Measurements from ENCODE around the gene PCNX2.
A peak's percentile ranks its signal among the peaks of the same experiment; 100 is the strongest.
"Not testable (repeated sequence)": the region's sequence is repeated elsewhere in the genome, so short reads cannot be mapped to it uniquely, and the experiment has no call there.

The PCNX2 gene

DNA sequence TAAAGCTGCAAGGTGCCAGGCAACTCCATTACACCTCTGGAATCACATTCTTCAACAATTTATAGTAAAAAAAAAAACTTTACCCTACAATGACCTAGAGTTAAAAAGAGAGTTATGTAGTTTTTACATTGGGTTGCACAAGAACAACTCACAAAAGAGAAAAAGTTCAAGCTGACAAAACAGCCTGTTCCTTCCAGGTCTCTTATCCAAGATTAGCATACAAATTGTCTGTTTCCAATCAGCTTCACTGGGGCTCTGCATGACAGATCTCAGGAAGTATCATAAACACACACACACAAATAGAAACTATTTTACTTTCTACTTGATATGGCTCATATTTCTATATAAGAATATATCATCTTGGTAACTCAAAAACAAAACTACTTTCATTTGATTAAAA, 154.6 kb downstream of the PCNX2 start:
- no peak for DNase-seq

DNA sequence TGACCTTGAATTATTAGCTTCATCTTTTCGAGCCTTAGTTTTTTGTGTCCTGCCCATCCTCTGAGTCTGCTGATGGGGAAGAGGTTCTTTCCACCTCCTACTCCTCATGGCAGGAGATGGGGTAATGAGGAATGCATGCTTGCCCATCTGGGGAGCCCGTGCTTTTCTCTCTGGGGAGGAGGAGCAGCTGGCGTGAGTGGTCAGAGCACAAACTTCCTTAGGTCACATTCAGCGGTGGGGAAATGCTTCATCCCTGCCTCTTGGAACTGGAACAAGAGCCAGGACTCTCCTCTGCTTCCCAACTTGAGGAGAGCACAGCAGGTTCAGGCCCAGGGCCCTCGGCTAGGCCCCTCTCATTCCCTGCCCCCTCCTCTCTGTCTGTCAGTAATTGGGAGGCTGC, 155.0 kb downstream of the PCNX2 start:
- DNase-seq: no peak

DNA sequence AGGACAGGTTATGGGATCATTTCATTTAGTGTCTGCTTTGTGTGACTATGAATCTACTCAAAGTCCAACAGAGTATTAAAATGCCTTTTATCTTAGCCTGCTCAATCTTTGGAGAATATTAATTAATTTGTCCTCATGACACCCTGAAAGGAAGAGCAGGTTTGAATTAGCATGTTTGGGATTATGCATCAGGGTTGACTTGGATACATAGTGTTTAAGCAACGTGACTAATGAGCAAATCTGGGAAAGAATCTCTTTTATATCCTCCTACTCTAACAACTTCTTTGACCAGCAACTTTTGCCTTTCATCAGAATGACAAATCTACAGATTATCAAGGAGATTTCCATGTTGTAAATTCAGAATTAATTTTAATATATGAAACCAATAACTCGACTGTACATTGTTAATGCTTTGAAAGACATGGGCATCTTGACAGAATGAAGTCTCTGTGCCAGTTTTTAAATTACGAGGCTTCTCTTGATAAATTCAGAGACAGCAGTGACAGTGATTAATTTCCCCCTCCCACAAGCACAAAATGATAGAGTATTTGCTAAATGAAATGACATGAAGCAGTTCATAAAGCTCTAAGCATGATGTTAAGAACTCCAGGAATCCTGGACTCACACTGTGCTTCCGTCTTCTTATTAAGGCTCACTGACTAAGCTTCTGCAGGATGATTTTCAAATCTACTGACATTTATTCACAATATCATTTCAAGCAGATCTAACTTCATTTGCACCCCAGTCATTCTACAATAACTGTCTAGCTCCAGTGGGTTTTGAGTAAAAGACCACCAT, 156.5 kb downstream of the PCNX2 start:
- DNase-seq: peak; percentile 6

DNA sequence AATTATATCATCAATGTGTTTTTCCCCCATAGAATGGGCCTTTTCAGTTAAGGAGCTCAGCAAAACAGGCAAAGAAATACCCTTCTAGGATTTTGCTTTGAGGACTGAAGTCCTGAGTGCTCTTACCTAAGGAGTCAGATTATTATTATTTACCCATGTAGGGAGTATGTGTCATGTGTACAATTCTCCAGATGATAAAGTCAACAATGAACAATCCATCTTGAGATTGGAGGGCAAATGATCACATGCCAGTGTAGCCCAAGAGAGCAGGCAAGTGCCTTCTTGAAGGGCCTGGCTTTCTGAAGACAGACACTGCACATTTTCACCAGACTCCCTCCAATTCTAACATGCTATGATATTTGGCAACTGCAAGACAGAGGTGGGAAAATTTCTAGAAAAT, 159.7 kb downstream of the PCNX2 start:
- no peak for DNase-seq

DNA sequence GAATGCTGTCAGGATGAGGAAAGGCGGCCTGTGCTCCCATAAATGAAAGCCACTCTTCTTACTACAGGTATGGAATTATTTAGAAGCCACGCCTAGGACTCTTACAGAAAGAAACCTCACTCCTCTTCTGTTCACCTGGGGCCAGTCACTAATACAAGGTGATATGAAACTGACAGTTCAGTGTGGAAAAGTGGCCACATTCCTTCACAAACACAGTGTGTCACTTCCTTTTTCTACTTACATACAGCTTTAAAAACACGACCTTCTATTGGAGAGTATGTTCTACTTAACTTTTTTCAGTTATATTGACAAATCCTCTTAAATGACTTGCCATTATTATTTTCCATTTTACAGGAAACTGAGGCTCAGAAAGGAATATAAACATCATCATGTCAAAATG, 163.1 kb downstream of the PCNX2 start:
- DNase-seq: no peak

DNA sequence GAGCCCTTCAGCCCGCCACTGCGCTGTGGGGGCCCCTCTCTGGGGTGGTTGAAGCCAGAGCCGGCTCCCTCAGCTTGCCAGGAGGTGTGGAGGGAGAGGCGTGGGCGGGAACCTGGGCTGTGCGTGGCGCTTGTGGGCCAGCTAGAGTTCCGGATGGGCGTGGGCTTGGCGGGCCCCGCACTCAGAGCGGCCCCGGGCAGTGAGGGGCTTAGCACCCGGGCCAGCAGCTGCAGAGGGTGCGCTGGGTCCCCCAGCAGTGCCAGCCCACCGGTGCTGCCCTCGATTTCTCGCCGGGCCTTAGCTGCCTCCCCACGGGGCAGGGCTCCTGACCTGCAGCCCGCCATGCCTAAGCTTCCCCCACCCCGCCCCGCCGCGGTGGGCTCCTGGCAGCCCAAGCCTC, 166.5 kb downstream of the PCNX2 start:
- DNase-seq: not testable (repeated sequence)

DNA sequence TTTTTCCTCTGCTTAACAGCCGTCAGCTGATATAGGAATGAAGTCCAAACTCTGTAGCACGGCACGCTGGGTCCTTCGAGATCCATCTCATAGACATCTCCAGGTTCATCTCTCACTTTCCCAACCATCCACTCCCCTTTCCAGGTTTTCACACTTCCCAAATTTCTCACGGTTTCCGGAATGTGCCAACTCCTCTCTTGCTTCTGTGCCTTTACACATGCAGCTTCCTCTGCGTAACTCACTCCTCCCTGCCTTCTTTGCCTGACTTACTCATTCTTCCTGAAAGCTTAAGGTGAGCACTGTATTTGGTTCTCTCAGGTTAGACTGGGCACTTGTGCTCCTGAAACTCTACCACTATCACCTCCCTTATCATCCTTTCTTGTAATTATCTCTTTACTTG, 168.4 kb downstream of the PCNX2 start:
- DNase-seq: no peak

DNA sequence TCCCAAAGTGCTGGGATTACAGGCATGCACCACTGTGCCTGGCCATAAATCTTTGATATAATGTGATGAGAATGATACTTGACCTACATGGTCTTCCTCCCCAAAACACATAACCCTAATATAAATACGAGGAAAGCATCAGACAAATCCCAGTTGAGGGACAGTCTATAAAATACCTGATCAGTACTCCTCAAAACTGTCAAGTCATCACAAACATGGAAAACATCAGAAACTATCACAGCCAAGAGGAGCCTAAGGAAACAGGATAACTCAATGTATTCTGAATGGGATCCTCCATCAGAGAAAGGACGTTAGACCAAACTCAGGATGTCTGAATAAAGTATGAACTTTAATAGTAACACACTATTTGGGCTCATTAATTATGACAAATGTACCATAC, 172.7 kb downstream of the PCNX2 start:
- no peak for DNase-seq

DNA sequence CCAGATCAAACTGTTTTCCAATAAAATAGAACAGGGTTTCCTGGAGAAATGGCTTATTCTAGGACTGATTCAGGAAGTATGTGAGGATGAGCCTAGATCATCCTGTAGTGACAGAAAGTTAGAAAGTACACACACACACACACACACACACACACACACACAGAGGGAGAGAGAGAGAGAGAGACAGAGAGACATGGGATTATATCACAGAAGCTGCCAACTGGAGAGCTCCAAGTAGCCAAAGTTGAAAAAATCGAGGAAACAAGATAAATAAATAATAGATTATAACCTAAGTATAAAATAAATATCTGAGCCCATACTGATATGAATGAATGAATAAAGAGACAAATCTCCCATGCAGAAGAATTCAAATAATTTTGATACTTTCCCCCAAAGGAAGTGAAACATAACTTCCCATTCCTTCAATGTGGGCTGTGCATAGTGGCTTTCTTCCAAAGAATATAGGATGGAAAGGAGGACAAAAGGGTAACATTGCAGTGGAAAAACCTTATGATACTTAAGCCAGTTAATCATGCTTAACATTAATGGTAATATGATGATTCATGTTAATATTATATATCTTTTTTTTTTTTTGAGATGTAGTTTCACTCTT, 173.5 kb downstream of the PCNX2 start:
- DNase-seq: peak; percentile 87

DNA sequence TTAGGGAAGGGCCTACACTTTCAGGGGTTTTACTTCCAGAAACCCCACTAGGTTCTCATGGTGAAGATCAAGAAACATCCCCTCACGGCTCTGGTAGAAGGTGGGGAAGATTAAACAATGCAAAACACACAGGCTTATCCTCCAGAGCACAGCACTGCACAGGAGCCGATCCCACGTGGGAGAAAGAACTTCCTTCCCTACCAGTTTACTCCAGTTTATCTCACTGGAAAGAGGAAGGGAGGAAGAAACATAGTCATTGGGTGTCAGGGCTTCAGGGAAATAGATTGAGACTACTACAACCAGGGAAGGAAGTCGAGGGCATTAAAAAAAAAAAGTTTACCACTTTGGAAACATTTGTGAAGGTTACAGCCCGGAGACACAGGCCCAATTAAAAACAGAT, 180.7 kb downstream of the PCNX2 start:
- DNase-seq: no peak

DNA sequence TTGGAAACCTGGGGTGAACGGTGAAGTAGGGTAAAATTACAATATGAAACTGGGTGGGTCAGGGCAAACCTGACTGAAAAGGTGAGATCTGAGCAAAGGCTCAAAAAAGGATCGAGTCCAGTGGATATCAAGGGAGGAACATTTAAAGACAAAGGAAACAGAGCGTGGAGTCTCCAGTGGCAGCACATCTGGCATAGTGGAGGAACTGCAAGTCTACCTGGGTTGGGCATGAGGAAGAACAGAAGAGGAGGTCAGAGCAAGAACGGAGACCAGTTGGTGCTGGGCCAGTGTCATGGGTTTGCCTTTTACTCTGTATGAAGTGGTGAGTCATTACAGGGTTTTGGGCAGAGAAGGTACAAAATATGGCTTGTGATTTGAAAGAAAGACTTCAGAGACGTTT, 181.4 kb downstream of the PCNX2 start:
- DNase-seq: no peak

DNA sequence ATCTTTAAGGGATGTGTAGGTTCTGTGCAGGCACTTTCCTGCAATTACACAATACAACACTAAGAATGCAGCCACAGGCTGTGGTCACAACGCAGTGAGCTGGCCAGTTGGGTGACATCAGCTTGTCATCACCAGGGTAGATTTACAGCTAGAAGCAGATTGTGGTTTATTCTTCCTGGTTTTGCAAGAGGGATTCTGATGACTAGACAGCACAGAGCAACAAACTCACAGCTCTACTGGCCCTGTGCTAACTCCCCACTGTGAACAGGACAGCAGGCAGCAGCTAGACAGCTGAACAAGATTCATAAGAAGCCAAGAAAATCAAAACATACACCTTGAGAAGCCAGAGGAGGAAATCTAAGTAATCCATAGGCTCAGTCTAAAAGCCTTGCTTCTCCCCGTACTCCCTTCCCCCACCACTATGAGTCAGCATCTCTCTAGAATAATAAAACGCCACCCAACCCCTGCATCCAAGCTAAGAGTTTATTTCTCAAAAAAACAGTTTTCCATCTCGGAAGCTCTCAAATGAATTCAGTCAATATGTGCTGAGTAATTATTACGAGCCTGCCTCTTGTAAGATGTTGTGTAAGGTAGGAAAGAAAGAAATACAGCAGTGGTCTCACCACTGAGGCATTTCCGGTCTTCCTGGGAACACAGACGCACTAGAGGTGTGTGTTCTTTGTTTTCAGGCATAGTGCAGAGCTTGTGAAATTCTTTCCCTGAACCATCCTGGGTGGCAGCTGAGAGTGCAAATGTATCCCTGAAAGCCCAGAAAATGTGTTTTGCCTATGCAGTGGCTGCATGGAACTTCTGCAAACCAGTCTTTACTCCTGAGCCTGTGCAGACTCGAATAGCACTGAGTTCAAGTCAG, 182.3 kb downstream of the PCNX2 start:
- peak; percentile 100 for DNase-seq

DNA sequence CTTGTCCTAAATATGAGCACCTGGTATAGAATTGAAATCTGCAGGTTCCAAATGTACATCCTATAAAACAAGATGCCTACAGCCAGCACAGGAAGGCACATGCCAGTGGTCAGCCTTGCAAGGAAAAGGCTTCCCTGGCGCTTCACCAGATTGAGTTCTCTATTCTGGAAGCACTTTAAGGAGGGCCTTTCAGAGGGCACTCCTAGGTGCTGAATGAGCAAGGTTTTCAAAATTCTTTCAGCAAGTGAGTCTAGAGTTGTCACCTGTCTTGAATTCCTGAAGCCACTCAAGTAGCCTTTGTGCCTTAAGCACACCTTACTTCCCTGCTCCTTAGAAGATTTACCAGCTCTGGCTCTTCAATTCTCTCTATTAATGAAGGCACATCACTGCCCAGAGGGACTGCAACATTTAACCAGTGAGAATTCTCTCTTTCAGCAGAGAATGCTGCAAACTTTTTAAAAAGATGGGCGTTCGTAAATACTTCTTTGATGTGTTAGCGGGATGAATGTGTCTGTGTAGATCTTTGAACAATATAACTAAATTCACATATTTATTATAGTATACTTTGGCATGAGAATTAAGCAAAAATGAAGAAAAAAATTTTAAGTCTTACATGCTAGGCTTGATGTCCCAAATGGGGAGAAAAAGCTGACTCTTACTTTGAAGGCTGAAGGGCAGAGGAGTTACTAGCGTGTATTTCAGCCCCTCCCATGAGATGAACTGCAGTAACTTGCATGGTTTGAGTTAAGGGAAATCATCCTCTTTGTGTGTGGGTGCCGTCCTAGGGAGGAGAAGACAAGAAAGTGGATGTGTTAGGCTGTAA, 183.1 kb downstream of the PCNX2 start:
- DNase-seq: no peak

DNA sequence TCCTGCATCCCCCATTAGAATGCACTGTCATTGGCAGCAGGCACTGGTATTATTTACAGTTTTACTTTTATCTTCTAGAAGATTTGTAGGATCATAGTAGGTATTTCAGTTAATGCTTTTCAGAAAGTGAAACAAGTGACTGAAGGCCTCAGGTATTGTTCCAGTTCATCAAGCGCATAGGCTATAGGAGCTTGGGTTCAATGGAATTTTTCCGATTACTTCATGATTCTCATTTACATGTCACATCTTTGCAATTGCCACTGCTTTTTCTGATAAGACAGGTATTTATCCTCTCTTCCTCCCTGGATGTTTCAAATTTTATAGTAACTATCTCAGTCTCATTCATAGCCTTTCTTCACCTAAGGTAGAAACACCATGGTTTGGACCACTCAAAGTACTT, 183.8 kb downstream of the PCNX2 start:
- DNase-seq: no peak

DNA sequence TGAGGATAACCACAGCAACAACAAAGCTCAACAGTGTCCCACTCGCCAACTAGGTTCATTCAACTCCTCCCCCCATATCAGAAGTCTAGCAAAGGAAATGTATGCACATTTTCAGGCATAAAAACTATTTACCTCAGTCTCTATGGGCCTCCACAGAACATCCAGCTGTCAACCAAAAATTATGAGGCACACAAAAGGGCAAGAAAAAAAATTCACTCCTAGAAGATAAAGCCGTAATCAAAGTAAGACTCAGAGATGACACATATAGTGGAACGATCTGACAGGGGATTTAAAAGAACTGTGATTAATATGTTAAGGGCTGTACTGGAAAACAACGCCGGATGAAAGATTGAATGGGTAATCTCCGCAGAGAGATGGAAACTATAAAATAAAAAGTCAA, 186.4 kb downstream of the PCNX2 start:
- no peak for DNase-seq

DNA sequence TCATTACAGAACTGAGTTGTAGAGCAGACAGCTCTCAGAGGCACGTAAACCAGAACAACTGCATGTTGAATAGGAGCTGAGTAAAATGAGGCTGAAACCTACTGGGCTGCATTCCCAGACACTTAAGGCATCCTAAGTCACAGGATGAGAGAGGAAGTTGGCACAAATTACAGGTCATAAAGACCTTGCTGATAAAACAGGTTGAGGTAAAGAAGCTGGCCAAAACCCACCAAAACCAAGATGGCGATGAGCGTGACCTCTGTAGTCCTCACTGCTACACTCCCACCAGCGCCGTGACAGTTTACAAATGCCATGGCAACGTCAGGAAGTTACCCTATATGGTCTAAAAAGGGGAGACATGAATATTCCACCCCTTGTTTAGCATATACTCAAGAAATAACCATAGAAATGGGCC, 187.8 kb downstream of the PCNX2 start:
- not testable (repeated sequence) for DNase-seq

DNA sequence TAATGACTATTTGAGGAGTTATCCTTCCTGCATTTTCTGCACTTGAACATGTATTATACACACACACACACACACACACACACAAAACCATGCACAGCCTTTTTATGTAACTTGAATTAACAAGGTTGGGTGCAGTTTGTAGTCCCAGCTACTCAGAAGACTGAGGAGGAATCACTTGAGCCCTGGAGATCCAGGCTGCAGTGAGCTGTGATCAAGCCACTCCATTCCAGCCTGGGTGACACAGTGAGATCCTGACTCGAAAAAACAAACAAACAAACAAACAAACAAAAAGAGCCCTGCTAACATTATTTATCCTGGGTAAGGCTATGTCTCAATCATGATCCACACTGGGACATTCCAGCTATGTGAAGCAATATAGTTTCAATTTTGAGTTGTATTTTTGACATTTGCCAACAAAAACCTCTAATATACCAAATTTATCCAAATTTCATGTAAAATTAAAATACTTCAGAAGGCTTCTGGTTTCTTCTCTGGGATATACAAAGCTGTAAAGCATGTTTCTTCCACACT, 188.3 kb downstream of the PCNX2 start:
- no peak for DNase-seq

DNA sequence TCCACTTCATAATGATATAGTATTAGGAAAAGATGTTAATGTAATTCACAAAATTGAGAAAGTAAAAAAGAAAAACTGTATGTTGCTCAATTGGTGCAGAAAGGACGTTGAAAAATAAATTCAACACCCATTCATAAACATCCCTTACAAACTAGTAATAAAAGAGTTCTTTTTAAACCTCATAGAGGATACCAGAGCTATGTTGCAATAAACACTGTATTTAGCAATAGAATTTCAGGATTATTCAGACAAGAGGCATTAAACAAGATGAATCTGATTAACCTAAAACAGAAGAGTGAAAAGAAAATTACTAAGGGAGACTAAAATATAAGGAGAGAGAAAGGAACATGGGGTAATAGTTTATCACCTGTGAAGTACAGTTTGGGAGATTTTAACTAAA, 190.3 kb downstream of the PCNX2 start:
- no peak for DNase-seq

DNA sequence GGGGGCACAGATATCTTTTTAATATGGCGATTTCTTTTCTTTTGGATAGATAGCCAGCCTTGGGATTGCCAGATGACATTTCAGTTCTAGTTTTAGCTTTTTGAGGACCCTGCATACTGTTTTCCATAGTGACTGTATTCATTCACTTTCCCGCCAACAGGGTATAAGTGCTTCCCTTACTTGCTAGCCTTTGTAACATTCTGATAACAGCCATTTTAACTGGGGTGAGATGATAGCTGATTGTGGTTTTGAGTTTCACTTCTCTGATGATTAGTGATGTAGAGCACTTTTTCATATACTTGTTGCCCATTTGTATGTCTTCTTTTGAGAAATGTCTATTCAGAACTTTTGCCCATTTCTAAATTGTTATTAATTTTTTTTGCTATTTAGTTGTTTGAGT, 193.2 kb downstream of the PCNX2 start:
- no peak for DNase-seq

DNA sequence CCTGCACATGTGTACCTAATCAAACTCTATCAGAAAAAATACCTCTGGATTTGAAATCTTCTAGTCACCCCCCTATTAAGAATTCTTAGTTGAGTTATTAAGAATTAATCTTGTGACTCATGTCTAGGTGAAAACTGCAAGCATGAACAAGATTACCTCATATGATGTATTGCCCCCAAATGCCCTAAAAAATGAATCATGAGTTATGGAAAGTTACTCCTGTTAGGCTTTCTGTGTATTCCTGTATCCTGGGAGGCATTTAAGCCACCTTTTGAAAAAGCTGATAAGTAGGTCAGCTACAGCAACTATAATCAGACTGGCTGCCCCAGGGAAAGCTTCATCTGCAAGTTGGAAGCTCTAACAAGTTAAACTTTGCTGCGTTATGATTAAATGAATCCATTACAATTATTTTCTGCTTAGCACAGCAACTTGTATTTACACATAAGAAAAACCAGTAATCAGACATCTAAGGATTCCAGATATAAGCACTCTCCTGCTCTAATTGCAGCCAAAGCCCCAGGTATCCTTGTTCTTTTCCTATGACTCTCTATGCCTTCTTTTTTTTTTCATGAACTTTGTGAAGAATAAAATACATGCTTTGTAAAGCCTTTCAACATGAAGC, 197.5 kb downstream of the PCNX2 start:
- no peak for DNase-seq

DNA sequence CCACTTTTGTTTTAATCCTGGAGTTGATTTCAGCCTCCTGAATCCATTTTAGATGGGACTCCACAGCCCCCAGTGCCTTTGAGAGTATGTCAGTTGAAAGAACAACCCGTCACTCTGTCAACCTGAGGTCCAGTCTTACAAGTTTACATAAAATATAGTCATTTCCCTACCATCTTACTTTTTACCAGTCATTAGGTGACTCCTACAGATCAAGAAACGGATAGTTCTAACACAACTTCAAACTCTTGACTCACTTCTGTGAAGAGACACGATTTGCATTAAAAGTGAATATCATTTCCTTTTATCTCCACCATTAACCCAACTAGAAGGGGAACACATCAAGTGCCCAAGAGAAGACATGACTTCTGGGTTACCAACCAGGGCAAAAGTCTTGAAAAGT, 198.0 kb downstream of the PCNX2 start:
- DNase-seq: no peak

DNA sequence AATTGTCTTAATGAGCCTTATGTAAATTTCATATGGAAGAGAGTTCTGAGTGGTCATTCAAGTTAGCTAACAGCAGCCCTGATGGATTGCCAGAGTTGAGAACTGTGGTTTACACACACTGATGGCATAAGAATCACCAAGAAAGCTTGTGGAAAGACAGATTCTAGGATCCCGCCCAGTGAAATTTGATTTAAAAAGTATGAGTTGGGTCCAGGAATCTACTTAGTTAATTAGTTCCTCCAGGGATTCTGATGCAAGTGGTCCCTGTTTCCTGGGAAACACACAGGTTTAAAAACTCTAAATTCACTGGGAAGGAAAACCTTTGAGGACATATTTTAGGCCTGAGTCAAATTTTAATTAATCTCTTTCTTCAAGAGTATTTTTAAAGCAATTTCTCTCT, 200.8 kb downstream of the PCNX2 start:
- DNase-seq: no peak
